Measurements from ENCODE around the gene RGS17. TPM values are rescaled to one million over a fixed set of nuclear protein-coding genes. Genes with fewer than 3 reads are reported as not detected.

The RGS17 gene
- total RNA-seq, 4 donors from 2014 or later = 2.4 to 6.2 (median 3.5) TPM

GRCh38 chr6:153140299-153140698, 9.2 kb upstream of the RGS17 start:
- no peak for TF ChIP-seq CTCF (IDR thresholded peaks at IDR 0.05; ENCODE audit: low read depth)

- TF ChIP-seq CTCF (IDR thresholded peaks at IDR 0.05; ENCODE audit: low read depth) = no peak
Measured at GRCh38 chr6:153138930-153139329, 7.8 kb upstream of the RGS17 start.

- TF ChIP-seq CTCF (IDR thresholded peaks at IDR 0.05; ENCODE audit: low read depth) = no peak
Measured at GRCh38 chr6:153135681-153136080, 4.6 kb upstream of the RGS17 start.

GRCh38 chr6:153130515-153131036, 506 bp downstream of the RGS17 start:
- TF ChIP-seq CTCF (IDR thresholded peaks at IDR 0.05; ENCODE audit: low read depth) = no peak

GRCh38 chr6:153129873-153130514, 1.1 kb downstream of the RGS17 start:
- TF ChIP-seq CTCF (IDR thresholded peaks at IDR 0.05; ENCODE audit: low read depth) = no peak

GRCh38 chr6:153126218-153126617, 4.9 kb downstream of the RGS17 start:
- no peak for TF ChIP-seq CTCF (IDR thresholded peaks at IDR 0.05; ENCODE audit: low read depth)

GRCh38 chr6:153125032-153125431, 6.0 kb downstream of the RGS17 start:
- TF ChIP-seq CTCF (IDR thresholded peaks at IDR 0.05; ENCODE audit: low read depth) = no peak

Measured in subcutaneous adipose tissue (tissue), 4 donors.